K562 treated with DMSO at 1 percent for 48 hours (cell line): ENCODE results near the gene ANKAR. TPM values are rescaled to one million over a fixed set of nuclear protein-coding genes. Genes with fewer than 3 reads are reported as not detected.

ENCODE experiments used
- total RNA-seq: library from RNA; unstranded; fragments of 300-600 nt; gene quantifications from 2 replicates; pipeline ENCODE4 v1.2.3, GENCODE V29; 2022; ENCODE audit warnings: low replicate concordance; ENCODE audit errors: extremely low read depth

ANKAR gene, protein sequence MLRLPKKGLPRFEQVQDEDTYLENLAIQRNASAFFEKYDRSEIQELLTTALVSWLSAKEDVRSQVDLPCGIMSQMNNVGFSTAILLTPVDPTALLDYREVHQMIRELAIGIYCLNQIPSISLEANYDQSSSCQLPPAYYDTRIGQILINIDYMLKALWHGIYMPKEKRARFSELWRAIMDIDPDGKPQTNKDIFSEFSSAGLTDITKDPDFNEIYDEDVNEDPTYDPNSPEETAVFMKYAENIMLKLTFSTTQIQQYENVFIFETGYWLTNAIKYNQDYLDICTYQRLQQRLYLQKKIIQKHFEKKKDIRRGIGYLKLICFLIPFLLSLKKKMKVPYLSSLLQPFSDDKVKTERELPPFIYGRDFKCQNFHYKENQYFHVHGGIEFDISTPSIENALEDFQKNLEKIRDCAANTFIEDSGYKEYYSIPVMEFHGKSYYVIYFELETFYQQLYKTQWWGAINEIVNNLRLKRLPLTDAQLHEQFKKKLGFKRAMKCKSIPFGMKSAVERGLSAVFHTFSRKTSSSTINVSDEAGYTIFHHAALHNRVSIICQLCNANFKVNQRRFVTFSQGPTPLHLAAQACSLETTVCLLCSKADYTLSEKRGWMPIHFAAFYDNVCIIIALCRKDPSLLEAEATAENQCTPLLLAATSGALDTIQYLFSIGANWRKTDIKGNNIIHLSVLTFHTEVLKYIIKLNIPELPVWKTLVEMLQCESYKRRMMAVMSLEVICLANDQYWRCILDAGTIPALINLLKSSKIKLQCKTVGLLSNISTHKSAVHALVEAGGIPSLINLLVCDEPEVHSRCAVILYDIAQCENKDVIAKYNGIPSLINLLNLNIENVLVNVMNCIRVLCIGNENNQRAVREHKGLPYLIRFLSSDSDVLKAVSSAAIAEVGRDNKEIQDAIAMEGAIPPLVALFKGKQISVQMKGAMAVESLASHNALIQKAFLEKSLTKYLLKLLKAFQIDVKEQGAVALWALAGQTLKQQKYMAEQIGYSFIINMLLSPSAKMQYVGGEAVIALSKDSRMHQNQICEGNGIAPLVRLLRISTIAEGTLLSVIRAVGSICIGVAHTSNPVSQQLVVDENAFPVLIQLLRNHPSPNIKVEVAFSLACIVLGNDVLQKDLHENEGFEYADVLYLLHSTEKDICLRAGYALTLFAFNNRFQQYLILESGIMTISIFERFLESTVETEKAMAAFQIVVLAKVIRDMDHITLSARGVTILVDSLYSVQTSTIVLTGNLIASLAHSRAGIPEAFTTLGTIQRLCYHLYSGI (N-terminal part only)
- total RNA-seq, result not detected in 2 replicates

GRCh38 chr2:189674374-189675112, at the start of gene ANKAR:
Gene ANKAR (plus strand): TSS chr2:189674670. CDS start chr2:189676491, 1,821 bp downstream.

GRCh38 chr2:189661148-189661956, 13.1 kb upstream of the ANKAR start, which contains the start of gene ASNSD1:
Gene ASNSD1 (plus strand): TSS chr2:189661459. CDS start chr2:189666133, 4,674 bp downstream.

Other genes with a start within 250 kb of the ANKAR start
- gene WDR75, start 233.2 kb upstream of the ANKAR start, total RNA-seq, result not detected in 2 replicates
- not detected in 2 replicates for gene SLC40A1, start 93.9 kb upstream of the ANKAR start, total RNA-seq
- not detected in 2 replicates for gene ASNSD1, start 13.2 kb upstream of the ANKAR start, total RNA-seq
- not detected in 2 replicates for gene OSGEPL1, start 88.1 kb downstream of the ANKAR start, total RNA-seq
- gene ORMDL1, start 109.7 kb downstream of the ANKAR start, total RNA-seq, result not detected in 2 replicates
- not detected in 2 replicates for gene PMS1, start 109.8 kb downstream of the ANKAR start, total RNA-seq